Posterior vena cava (tissue), 2 donors: ENCODE data around the gene C4BPB. TPM values are rescaled to one million over a fixed set of nuclear protein-coding genes. Genes with fewer than 3 reads are reported as not detected.
A peak's percentile ranks its signal among the peaks of the same experiment; 100 is the strongest.
"Not testable (repeated sequence)": the region's sequence is repeated elsewhere in the genome, so short reads cannot be mapped to it uniquely, and the experiment has no call there.

Source experiments
- DNase-seq: peaks from one replicate; pipeline ENCODE4 v3.0.0-alpha.2; 2020; ENCODE audit warnings: low spot score
- intact Hi-C, 2 donors: fragments of 100-400 bp; cut with DNase I; formaldehyde crosslinking; loops; one replicate each; pipeline versions ENCODE4 v1.14.1 to v1.14.2; 2022 to 2023
- long read RNA-seq, 2 donors: library from polyadenylated mRNA; unstranded; transcript quantifications; one replicate each; pipeline ENCODE4 v2.0.0, GENCODE V29; 2020 to 2021
- total RNA-seq, 2 donors: library from RNA; stranded (reverse); fragmentation: NEBNext Ultra II Directional; extraction: Animal tissue kit (Norgen Biotek cat#: 25700); gene quantifications; one replicate each; pipeline ENCODE4 v1.2.1, GENCODE V29; 2021
- donor health status: DM: yes; HTN: yes; CAD: no.
- donor health status: DM: yes; HTN: yes; CAD: no.

The C4BPB gene, protein sequence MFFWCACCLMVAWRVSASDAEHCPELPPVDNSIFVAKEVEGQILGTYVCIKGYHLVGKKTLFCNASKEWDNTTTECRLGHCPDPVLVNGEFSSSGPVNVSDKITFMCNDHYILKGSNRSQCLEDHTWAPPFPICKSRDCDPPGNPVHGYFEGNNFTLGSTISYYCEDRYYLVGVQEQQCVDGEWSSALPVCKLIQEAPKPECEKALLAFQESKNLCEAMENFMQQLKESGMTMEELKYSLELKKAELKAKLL
- 1 to 10 TPM in 1 of 2 donors, under 1 TPM in 1; 0.43 to 3.3 TPM for total RNA-seq
- long read RNA-seq, donor 1, result 0 reads
- long read RNA-seq, donor 2, result 0 reads

DNA sequence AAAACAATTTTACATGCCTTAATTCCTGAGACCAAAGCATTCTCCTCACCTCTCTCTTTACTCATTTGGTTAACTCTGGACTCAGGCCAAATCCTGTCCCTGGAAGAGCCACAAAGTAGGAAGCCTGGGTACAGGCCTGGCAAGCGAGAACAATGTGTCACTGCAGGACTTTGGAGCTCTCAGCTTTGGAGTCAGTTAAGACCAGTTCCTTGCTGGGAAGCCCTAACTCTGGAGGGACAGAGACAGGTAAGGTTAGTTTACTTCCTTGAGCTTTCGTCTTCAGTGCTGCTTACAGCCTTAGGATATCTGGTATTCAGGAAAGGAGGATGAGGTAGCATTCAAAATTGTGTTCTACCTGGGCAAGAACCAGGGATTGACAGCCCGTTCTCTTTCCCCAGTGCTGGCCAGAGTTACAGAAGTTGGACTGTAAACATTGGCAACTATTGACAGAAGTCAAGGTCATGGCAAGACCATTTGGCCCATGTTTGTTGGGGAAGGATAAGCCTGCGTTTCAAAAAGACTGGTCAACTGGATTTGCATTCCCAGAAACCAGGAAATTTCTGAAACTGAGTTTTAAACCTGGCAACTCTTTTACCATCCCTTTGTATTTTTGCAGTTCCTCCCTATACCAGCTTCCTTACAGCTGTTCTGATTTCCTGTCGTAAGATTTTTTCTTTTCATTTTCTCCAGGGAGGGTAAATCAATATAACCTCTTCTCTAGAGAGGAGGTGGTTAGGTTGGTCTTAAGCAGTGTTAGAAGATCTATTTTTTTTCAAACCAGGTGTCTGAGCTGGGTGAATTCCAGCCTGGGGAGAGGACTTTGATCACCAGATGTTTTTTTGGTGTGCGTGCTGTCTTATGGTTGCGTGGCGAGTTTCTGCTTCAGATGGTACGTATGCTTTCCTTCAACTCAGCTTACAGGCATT is at the start of gene C4BPB:
Gene C4BPB (plus strand): TSS at position 160 of the 926 bp plus-strand sequence. CDS start 672 bp downstream, at position 832.
- intact Hi-C loops, result loop anchor here in 1 of 2 donors (5.0 kb wide), 1 partner anchor 318 kb away; no protein-coding TSS in a partner anchor
- no peak for DNase-seq

DNA sequence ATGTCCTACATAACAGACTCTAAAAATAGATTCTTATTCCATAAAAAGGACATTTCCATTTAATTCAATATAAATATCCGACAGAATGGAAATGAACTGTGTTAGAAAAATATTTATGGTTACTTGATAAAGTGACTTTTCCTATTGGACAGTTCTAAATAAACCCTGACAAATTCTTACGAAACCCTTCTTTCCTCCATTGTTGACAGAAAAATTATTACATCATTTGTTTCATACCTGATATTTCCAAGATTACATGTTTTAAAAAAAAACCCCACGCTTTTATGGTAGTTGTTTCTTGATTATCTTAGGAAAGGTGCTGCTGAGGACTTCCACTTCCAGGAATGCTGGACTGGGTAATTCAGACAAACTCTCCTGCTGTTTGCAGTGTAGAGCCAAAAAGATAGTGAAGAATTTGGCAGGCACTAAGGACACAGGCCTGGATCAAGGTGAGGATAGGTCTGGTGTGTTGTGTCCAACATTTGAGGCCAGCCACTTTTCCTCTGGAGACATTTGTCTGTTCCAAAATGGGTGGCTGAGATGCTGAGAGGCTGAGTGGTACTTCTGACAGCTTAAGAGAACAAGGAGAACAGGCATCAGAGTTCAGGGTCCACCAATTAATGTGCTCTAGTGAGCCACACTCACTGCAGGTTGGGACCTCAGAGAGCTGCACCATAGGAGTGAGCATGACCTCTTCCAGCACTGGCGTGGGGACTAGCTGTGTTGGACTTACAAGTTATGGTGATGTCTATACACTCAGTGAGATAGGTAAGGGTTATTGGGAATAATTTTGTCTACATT is 49.1 kb upstream of the C4BPB start:
- DNase-seq, result no peak
- intact Hi-C loops, result no loop called here

DNA sequence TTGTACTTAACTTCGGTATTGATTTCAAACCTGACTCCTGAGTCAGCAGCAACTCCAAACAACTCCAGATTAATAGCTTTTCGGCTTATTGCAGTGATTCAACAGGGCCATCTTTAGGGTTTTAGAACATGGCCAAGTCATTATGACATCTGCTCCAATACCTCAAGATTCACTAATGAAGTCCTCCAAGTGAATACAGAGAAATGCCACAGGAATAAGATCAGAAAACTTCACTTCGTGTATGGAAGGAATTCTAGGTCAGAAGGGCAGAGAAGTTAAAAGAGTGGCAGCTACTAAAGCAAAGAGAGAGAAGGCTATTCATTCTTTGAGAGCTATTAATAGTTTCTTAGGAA is 48.5 kb upstream of the C4BPB start:
- no peak for DNase-seq
- intact Hi-C loops, result no loop called here

DNA sequence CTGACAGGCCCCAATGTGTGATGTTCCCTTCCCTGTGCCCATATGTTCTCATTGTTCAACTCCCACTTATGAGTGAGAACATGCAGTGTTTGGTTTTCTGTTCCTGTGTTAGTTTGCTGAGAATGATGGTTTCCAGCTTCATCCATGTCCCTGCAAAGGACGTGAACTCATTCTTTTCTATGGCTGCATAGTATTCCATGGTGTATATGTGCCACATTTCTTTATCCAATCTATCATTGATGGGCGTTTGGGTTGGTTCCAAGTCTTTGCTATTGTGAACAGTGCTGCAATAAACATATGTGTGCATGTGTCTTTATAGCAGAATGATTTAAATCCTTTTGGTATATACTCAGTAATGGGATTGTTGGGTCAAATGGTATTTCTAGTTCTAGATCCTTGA is 47.3 kb upstream of the C4BPB start:
- intact Hi-C loops, DNase-seq: not testable (repeated sequence)

DNA sequence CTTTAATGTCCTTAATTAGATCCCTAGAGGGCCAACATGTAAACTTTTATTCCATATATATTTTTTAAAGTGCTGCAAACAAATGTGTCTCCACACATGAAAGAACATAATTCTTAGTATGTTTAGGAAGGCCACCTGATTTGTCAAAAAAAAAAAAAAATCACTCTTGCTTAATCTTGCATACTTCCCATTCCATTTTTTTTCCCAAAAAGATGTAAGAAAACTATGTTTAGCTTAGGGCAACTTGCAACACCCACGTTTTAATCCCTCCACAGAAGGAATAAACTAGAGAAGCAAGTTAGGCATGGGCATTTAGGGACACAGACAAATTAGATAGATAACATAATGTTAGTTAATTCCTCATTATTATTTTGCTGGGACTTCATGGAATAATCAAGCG is 43.2 kb upstream of the C4BPB start:
- DNase-seq, result no peak
- intact Hi-C loops, result no loop called here

DNA sequence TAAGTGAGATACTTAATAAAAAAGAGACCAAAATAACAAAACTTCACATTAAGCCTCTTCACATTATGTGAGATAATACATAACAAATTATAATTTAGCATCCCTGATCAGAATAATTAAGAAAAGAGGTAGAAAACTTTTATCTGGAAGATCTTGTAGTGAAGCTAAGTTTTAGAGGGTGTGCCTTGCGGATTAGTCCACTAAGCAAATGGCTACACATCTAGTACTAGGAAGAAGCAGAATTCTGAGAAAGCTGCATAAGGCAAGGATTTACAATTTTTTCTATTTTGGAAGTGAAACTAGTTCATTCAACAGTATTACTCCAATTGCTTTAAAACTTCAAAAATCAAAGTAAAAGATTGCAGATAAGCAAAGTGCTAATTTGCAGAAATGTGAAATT is 41.2 kb upstream of the C4BPB start:
- no peak for DNase-seq
- intact Hi-C loops, result no loop called here

DNA sequence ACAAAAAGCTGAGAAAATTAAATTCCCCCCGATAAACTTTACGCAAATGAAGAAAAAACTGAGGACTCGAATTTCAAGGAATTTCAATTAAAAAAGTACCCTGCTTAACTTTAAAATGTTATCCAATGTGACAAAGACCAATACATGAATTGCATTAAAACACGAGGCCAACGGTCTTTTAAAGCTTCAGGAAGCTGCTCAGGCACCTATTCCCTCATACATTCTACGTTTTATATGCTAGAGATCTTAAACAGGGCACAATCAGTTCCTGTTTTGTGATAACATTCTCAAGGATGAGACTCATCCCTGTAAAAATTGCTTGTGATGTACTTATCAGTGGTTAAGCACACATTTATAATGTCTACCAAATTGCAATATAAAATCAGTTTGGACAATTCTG is 40.6 kb upstream of the C4BPB start:
- no peak for DNase-seq
- intact Hi-C loops, result no loop called here

DNA sequence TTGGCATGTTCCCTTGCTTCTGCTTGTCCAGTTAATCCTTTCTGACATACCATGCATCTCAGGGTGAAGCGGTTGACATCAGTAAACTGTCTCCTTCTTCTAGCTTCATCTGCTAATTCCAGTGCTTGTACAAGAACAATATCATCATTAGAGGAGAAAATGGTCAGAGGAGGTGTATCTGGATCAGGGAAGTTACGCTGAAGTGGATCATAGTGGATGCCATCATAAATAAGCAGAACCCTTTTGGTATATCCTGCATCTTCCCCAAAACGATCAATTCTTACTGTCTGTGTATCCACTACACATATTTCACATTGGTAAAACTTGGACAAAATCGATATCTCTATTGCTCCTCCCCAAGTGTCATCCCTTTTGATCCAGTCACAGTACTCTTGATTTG is 39.6 kb upstream of the C4BPB start:
- intact Hi-C loops, result no loop called here
- no peak for DNase-seq

DNA sequence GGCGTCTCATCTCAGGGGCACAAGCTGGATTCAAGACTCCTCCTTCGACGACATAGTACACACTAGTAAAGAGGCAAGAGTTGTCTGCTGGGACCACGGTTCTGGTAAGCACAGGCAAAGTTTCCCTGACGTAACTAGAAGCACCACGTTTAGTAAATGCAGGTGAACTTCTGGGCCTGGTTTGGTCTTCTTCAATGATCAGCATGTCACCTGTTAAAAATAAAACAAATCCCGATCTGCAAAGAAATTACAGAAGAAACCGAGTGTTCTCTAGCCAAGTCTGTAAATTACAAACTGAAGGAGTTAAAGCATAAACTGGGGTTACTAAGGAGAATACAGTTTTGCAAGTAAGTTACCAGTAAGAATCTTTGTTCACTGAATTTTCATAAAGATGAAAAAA is 39.1 kb upstream of the C4BPB start:
- no peak for DNase-seq
- intact Hi-C loops, result no loop called here

DNA sequence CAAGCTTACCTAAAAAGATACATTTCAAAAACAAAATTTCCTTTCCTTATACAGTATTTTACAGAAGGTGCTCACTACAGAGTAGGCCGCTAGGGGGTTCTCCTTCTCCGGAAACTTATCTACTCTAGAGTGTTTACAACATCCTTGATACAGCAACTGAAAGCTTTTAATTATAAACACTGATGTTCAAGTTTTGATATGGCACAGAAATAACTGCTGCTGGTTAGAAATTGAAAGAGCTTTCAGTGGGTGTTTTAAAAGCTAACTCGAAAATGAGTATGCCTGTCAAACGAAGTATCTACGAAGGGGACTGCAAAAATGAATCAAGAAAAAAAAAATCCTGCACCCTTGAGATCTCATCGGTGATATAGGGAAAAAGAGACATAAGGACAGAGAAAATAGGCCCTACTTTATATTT is 38.7 kb upstream of the C4BPB start:
- no peak for DNase-seq
- intact Hi-C loops, result loop anchor here in 1 of 2 donors (10.0 kb wide), 1 partner anchor 775 kb away; no protein-coding TSS in a partner anchor

DNA sequence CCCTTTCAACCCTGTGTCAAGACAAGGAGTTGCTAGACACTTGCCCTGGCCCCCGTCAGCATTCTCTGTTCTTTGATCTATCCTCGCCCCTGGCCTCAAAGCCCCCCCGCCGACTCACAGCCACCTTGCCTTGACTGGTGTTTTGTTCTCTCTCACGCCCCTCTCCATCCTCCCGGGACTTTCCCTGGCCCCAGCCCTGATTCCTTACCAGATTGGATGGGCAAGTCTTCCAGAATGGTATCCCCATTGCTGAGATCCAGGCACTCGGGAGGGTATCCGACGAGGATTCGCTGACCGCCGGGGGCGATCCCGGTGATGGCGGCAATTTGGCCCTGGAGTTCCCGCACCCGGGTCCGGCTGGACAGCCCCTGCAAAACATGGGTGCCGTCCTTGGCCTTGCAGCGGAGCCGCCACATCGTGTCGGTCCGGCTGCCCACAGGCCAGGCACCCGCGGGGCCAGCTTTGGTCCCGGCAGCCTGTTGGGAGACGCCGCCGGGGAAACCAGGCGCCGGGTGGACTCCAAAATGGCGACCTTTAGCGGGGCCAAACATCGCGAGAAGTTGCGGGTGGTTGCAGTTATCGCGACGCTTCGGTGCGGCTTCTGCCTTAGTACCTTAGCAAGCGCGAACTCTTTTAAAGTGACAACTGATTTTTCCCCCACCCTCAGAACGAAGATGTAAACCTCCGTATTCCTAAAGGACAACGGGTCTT is 38.0 kb upstream of the C4BPB start:
- intact Hi-C loops, result loop anchor here in 1 of 2 donors (10.0 kb wide), 1 partner anchor 774 kb away; no protein-coding TSS in a partner anchor

DNA sequence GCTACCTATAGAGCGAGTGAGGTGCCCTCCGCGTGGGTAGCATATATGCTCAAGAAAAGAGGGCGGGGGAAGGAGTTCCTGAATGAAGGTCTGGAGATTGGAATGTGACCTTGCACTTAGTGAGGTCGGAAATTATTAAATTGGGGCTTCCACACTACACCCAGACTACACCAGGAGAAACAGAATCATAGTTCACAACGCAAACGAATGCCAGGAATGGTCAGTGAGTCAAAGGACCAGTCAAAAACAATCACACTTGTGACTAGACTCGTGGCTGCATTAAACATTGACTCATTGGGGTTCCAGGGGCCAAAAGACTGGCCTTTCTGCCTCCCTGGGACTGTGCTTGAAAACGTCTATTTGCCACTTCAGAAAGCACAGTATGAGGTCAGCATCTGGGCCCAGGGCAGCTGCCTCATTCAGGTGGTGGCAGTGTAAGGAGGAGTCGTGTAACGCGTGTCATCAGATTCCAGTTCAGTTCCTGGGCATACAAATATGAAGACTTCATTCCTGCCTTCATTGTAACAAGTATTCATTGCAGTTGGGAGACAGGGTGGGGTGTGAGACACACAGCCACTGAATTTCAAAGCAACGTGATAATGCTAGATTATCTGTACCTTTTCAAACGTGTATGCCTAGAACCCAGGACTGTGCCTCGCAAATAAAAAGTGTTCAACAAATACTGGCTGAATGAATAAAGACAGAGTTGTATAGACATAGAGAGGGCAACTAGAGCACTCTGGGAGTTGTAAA is 37.3 kb upstream of the C4BPB start, which contains the start of gene YOD1:
Gene YOD1 (minus strand): TSS at position 18 of the 753 bp plus-strand sequence. CDS start 178 bp downstream, outside the sequence.
- intact Hi-C loops, result loop anchor here in 1 of 2 donors (10.0 kb wide), 1 partner anchor 773 kb away; no protein-coding TSS in a partner anchor
- DNase-seq, result no peak

More for the DNA sequence above, 38.0 kb upstream of the C4BPB start:
- peak; percentile 98 for DNase-seq

DNA sequence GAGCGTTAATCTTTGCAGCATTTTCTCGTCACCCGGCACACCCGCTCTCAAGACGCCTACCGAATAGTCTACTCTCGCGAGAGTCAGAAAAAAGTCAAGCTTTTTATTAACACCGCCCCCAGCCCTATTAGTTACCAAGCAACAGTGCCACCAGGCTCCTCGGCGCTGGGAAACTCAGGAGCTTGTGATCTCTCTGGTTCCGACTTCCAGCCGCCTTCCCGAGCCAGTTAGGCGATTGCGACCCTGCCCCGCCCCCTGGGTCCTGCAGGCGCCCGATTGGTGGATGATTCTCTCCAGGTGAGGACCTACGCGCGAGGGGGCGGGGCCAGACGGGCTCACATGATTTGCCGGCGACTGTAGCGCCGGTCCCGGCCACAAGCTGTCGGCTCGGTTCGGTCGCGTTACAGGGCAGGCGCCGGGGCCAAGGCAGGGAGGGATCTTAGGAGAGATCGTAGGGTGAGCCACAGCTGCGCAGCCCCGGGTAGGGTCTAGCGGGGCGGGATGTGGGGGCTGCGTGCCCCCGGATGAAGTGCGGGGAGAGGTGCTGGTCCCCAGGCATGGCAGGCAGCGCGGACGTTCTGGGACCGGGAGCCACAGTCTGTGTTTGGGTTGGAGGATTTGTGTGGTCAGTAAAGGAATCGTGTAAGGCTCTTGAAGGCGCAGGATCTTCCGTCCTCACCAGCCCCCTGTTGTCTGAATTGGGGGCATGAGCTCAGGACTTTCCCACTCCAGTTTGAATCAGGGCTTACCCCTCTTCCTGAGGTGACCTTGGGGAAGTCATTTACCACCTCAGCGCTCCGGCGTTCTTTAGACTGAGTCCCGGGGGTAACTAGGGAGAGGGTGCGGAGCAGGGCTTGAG is 35.5 kb upstream of the C4BPB start, which contains the start of gene PFKFB2:
Gene PFKFB2 (plus strand): TSS at position 365 of the 859 bp plus-strand sequence. CDS start 1,443 bp downstream, outside the sequence.
- peak; percentile 98 for DNase-seq
- intact Hi-C loops, result loop anchor here in 1 of 2 donors (10.0 kb wide), 1 partner anchor 772 kb away; no protein-coding TSS in a partner anchor

DNA sequence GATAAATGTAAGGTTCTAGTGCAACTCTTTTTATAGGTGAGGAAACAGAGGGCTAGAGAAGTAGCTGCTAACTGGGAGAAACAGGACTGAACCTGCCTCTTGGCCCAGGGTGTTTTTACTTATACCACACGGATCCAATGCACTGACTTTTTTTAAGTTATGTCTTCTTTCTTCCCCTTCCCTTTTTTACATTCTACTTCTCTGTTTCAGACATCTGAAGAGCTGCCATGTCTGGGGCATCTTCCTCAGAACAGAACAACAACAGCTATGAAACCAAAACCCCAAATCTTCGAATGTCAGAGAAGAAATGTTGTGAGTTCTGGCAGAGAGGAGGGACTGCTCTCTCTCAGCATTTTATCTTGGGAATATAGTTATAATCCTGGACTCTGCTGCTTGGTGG is 34.2 kb upstream of the C4BPB start:
- intact Hi-C loops, result loop anchor here in 1 of 2 donors (10.0 kb wide), 1 partner anchor 770 kb away; no protein-coding TSS in a partner anchor
- no peak for DNase-seq

DNA sequence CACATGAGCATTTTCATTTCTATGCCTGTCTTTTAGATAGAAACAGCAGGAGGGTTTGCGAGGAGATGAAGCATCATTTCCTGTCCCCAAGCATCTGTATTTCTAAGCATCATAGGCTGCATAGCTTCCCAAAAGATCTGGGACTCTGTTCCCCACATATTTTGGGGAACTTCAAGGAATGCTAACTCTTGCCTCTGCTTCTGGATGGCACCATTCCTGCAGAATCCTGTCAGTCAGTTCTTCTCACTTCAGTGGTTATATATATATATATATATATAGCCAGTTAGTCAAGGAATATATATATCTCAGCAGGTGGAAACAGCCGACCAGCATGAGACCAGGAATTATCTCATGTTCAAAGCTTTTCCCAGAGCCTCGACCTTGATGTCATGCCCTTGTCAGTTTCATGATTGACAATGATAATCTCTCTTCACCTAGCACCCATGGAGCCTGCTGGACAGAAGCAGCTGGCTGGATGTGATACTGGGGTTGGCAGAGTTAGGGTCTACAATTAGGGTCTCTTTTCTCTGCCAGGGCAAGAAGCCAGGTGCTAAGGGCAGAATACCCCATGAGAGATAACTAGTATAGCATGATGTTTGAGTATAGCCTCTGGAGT is 33.2 kb upstream of the C4BPB start:
- intact Hi-C loops, result loop anchor here (5.0 to 10.0 kb wide), 2 partner anchors 769 to 1078 kb away; no protein-coding TSS in a partner anchor
- no peak for DNase-seq

DNA sequence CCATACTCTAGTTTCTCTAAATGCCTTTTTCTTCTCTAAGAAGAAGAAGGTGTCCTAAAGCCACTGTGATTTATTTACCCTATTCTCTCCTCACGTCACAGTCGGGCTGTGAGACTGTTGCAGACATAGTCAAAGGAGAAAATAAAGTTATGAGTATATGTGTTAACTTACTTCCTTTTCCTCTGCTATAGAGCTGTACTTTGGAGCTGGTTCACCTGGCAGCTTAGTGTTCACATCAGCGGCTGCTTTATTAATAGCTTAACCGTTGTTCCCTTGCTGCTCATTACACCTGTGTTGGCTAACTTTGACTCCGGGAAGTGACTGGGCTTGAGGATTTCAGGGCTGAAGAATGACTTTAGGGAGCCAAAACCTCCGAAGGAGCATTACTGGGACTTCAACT is 32.0 kb upstream of the C4BPB start:
- no peak for DNase-seq
- intact Hi-C loops, result loop anchor here (5.0 to 10.0 kb wide), 2 partner anchors 768 to 1079 kb away; no protein-coding TSS in a partner anchor
